ENCODE data around the gene CABLES1. TPM values are rescaled to one million over a fixed set of nuclear protein-coding genes. Genes with fewer than 3 reads are reported as not detected.

CABLES1 gene
- total RNA-seq, 2 experiments from 2014 or later, result not detected

GRCh38 chr18:23115683-23116096 is 19.6 kb upstream of the CABLES1 start:
- no peaks in the 10 kb centered on the region for H3K36me3 ChIP-seq (ENCODE audit: insufficient read depth, low read length)
- ChIA-PET CTCF (no interaction called here), POLR2A (no interaction called here)
- H3K4me3 Mint-ChIP-seq, result no peak overlapping the region
- H3K27ac Mint-ChIP-seq, result no peak overlapping the region
- H3K27ac ChIP-seq (ENCODE audit: low read depth in 1 of 2, low read length in 2 of 2), result no peak overlapping the region
- intact Hi-C loops (cut with DNase I, micrococcal nuclease), result no loop called here
- H3K27me3 ChIP-seq (ENCODE audit: control insufficient read depth in 1 of 2, insufficient read depth in 2 of 2, low read length in 2 of 2), result no peaks in the 10 kb centered on the region
- H3K27me3 Mint-ChIP-seq, result no peaks in the 10 kb centered on the region
- no peak overlapping the region for H3K4me3 ChIP-seq (ENCODE audit: low read length)
- DNase-seq (no peak), ATAC-seq (ENCODE audit: poor library complexity) (no peak)
- peaks cover 4% of the 10 kb centered on the region for H3K9me3 Mint-ChIP-seq
- no peaks in the 10 kb centered on the region for H3K36me3 Mint-ChIP-seq (ENCODE audit: low read depth)
- H3K4me1 ChIP-seq (ENCODE audit: insufficient read depth, low read length), result peaks cover 7% of the 10 kb centered on the region
- H3K4me1 Mint-ChIP-seq (ENCODE audit: low read depth), result peaks cover 24% of the 10 kb centered on the region
- no peak for TF ChIP-seq CTCF (IDR thresholded peaks at IDR 0.05)
- peaks cover 0 to 3% of the 10 kb centered on the region in 2 experiments for H3K9me3 ChIP-seq (ENCODE audit: control insufficient read depth in 1 of 2, insufficient read depth in 1 of 2, low read length in 2 of 2)

GRCh38 chr18:23121133-23121532 is 14.2 kb upstream of the CABLES1 start:
- POLR2A ChIA-PET, result no interaction called here

GRCh38 chr18:23122334-23123229 is 12.7 kb upstream of the CABLES1 start:
- POLR2A ChIA-PET, result no interaction called here
- Mint-ChIP-seq H3K4me1 (ENCODE audit: low read depth) (no peaks in the 10 kb centered on the region), H3K9me3 (no peaks in the 10 kb centered on the region), H3K27ac (no peak overlapping the region), H3K27me3 (no peaks in the 10 kb centered on the region), H3K36me3 (ENCODE audit: low read depth) (no peaks in the 10 kb centered on the region), H3K4me3 (no peak overlapping the region)
- Histone ChIP-seq H3K27ac (ENCODE audit: low read depth in 1 of 2, low read length in 2 of 2) (no peak overlapping the region), H3K27me3 (ENCODE audit: control insufficient read depth in 1 of 2, insufficient read depth in 2 of 2, low read length in 2 of 2) (no peaks in the 10 kb centered on the region), H3K4me3 (ENCODE audit: low read length) (no peak overlapping the region), H3K4me1 (ENCODE audit: insufficient read depth, low read length) (no peaks in the 10 kb centered on the region), H3K36me3 (ENCODE audit: insufficient read depth, low read length) (no peaks in the 10 kb centered on the region), H3K9me3 (ENCODE audit: control insufficient read depth in 1 of 2, insufficient read depth in 1 of 2, low read length in 2 of 2) (no peaks in the 10 kb centered on the region)
- intact Hi-C loops (cut with DNase I, micrococcal nuclease), result no loop called here
- DNase-seq (no peak), ATAC-seq (ENCODE audit: poor library complexity) (no peak)
- CTCF ChIA-PET, result no interaction called here
- TF ChIP-seq CTCF (IDR thresholded peaks at IDR 0.05), result no peak

More at GRCh38 chr18:23121133-23121532, 14.2 kb upstream of the CABLES1 start:
- Mint-ChIP-seq H3K9me3 (no peaks in the 10 kb centered on the region), H3K36me3 (ENCODE audit: low read depth) (no peaks in the 10 kb centered on the region), H3K27ac (no peak overlapping the region), H3K4me1 (ENCODE audit: low read depth) (no peaks in the 10 kb centered on the region), H3K4me3 (no peak overlapping the region), H3K27me3 (no peaks in the 10 kb centered on the region)
- Histone ChIP-seq H3K27me3 (ENCODE audit: control insufficient read depth in 1 of 2, insufficient read depth in 2 of 2, low read length in 2 of 2) (no peaks in the 10 kb centered on the region), H3K9me3 (ENCODE audit: control insufficient read depth in 1 of 2, insufficient read depth in 1 of 2, low read length in 2 of 2) (no peaks in the 10 kb centered on the region), H3K27ac (ENCODE audit: low read depth in 1 of 2, low read length in 2 of 2) (no peak overlapping the region), H3K36me3 (ENCODE audit: insufficient read depth, low read length) (no peaks in the 10 kb centered on the region), H3K4me3 (ENCODE audit: low read length) (no peak overlapping the region), H3K4me1 (ENCODE audit: insufficient read depth, low read length) (no peaks in the 10 kb centered on the region)
- CTCF ChIA-PET, result interaction anchor here (0.6 kb wide), 1 partner anchor 808 kb away, joined by 3 read pairs; no protein-coding TSS in a partner anchor
- TF ChIP-seq CTCF (IDR thresholded peaks at IDR 0.05), result no peak
- intact Hi-C loops (cut with DNase I, micrococcal nuclease), result no loop called here
- no peak for DNase-seq
- no peak for ATAC-seq (ENCODE audit: poor library complexity)
